ENCODE data around the gene SLC7A6.
A peak's percentile ranks its signal among the peaks of the same experiment; 100 is the strongest.

DNA sequence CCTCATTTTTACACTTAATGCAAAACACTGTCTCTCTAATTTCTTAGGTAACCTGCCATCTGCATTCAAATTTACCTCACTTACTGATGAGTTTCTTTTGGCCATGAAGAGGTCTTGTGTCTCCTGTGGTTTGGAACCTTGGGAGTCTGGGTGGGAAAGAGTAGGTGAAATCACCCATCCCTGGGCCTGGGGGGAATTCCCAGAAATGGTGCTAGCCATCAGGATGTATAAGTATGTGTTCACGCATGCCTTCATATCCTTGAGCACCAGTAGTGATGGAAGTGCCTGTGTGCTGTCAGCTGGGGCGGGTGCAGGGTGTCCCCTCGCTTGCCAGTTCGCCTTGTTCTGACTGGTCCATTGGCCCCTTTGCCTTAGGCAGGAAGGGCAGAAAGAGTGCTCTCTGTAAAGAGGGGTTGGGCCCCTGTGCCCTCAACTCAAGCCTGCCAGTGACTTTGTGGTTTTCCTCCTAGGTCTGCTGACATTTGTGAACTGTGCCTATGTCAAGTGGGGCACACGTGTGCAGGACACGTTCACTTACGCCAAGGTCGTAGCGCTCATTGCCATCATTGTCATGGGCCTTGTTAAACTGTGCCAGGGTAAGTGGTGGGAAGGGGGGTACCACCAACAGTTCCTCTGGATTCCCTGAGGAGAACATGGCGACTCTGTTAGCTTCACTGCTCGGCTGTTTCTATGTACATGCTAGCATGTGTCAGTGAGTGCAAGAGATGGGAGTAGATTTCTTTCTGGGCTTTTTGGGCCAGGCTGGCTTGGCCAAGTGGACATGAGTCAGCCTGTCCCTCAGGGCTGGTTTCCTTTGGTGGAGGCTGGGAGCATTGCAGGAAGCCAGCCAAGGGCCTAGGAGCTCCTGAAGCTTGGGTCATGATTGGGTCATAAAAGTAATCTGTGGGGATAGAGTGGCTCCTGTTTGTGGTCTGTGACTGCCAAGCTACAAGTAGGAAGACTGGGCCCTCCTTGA is 23.2 kb downstream of the SLC7A6 start:
- TF ChIP-seq, protein P1, sequence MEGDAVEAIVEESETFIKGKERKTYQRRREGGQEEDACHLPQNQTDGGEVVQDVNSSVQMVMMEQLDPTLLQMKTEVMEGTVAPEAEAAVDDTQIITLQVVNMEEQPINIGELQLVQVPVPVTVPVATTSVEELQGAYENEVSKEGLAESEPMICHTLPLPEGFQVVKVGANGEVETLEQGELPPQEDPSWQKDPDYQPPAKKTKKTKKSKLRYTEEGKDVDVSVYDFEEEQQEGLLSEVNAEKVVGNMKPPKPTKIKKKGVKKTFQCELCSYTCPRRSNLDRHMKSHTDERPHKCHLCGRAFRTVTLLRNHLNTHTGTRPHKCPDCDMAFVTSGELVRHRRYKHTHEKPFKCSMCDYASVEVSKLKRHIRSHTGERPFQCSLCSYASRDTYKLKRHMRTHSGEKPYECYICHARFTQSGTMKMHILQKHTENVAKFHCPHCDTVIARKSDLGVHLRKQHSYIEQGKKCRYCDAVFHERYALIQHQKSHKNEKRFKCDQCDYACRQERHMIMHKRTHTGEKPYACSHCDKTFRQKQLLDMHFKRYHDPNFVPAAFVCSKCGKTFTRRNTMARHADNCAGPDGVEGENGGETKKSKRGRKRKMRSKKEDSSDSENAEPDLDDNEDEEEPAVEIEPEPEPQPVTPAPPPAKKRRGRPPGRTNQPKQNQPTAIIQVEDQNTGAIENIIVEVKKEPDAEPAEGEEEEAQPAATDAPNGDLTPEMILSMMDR (IDR thresholded peaks at IDR 0.05) = peak in 1 of 7 experiments; percentile 5
- no peak for TF ChIP-seq EP300 (IDR thresholded peaks at IDR 0.05)
- TF ChIP-seq POLR2AphosphoS5 (IDR thresholded peaks at IDR 0.05) = no peak
- no peak for TF ChIP-seq POLR2A (IDR thresholded peaks at IDR 0.05)

All from stomach (tissue), 4 donors.